H1 (cell line): ENCODE results near the gene NEURL1B. TPM values are rescaled to one million over a fixed set of nuclear protein-coding genes. Genes with fewer than 3 reads are reported as not detected.

ENCODE experiments used
- CTCF ChIA-PET: fragments of 300-600 bp; sonication (Branson Sonifier 250); formaldehyde crosslinking; loops from one replicate; lab custom pipeline; 2021; ENCODE audit not compliant: partially characterized antibody; lab: Charles Lee
- POLR2A ChIA-PET: fragments of 300-600 bp; sonication (Branson Sonifier 250); formaldehyde crosslinking; loops from one replicate; lab custom pipeline; 2021; ENCODE audit warnings: inconsistent platforms; ENCODE audit not compliant: partially characterized antibody; lab: Charles Lee
- DNase-seq, 2 experiments: peaks; one replicate each; pipeline versions ENCODE4 v3.0.0 to v3.0.0-alpha.2; 2010 to 2022; ENCODE audit warnings: low spot score in 2 of 2, low read depth in 1 of 2, mixed read lengths in 1 of 2
- FAIRE-seq: peaks from 2 replicates; lab custom pipeline; 2011; peaks lifted over from hg19 to GRCh38; lab: Jason Lieb, UNC
- H2AFZ ChIP-seq: 2 replicates; pipeline ENCODE4 v1.8.1; 2012; ENCODE audit warnings: low read length, inconsistent platforms
- H2AK5ac ChIP-seq: 2 replicates; pipeline ENCODE4 v1.6.1; 2013; ENCODE audit warnings: low read depth, low read length
- H2BK120ac ChIP-seq: replicated peaks from 2 replicates; pipeline ENCODE3; 2013; ENCODE audit warnings: low read depth, low read length, inconsistent platforms
- H2BK12ac ChIP-seq: 2 replicates; pipeline ENCODE4 v1.6.1; 2013; ENCODE audit warnings: low read depth, low read length
- H2BK15ac ChIP-seq: 2 replicates; pipeline ENCODE4 v1.6.1; 2013; ENCODE audit warnings: low read length
- H2BK20ac ChIP-seq: 2 replicates; pipeline ENCODE4 v1.6.1; 2013; ENCODE audit warnings: low read length
- H2BK5ac ChIP-seq: 2 replicates; pipeline ENCODE4 v1.6.1; 2013; ENCODE audit warnings: low read depth, low read length
- H3K14ac ChIP-seq: 2 replicates; pipeline ENCODE4 v1.6.1; 2013; ENCODE audit warnings: inconsistent platforms; ENCODE audit not compliant: insufficient read length
- H3K18ac ChIP-seq: 2 replicates; pipeline ENCODE4 v1.6.1; 2013; ENCODE audit warnings: low read length; ENCODE audit errors: extremely low read depth
- H3K23ac ChIP-seq: 2 replicates; pipeline ENCODE4 v1.6.1; 2013; ENCODE audit warnings: inconsistent platforms; ENCODE audit not compliant: insufficient read length
- H3K23me2 ChIP-seq: 2 replicates; pipeline ENCODE4 v1.6.1; 2013; ENCODE audit warnings: low read depth, low read length
- H3K27ac ChIP-seq: 2 replicates; pipeline ENCODE4 v1.6.1; 2011; ENCODE audit warnings: low read depth, low read length, inconsistent platforms
- H3K27me3 ChIP-seq, 4 experiments: replicated peaks in 1 of 4; 1 replicate in 1 of 4; 2 replicates in 3 of 4; pipeline versions ENCODE4 v1.6.1 to v1.8.1; 2011 to 2013; ENCODE audit warnings: low read length in 3 of 4, mild to moderate bottlenecking in 3 of 4, inconsistent platforms in 2 of 4, mixed read lengths in 2 of 4, moderate library complexity in 1 of 4; ENCODE audit not compliant: control insufficient read depth in 3 of 4, insufficient read depth in 3 of 4; ENCODE audit errors: extremely low read depth in 1 of 4
- H3K36me3 ChIP-seq, 4 experiments: 2 replicates each; pipeline versions ENCODE4 v1.6.1 to v1.8.1; 2011 to 2013; ENCODE audit warnings: mild to moderate bottlenecking in 4 of 4, low read length in 3 of 4, moderate library complexity in 2 of 4, control low read depth in 1 of 4, inconsistent platforms in 1 of 4; ENCODE audit not compliant: insufficient read depth in 4 of 4, control insufficient read depth in 2 of 4
- H3K4ac ChIP-seq: replicated peaks from 2 replicates; pipeline ENCODE3; 2013; ENCODE audit warnings: low read length, low read depth, mixed read lengths, inconsistent platforms; ENCODE audit not compliant: insufficient read length
- H3K4me1 ChIP-seq, 4 experiments: replicated peaks in 1 of 4; 1 replicate in 1 of 4; 2 replicates in 3 of 4; pipeline versions ENCODE4 v1.6.1 to v1.8.1; 2011 to 2013; ENCODE audit warnings: low read length in 3 of 4, inconsistent platforms in 2 of 4, mixed read lengths in 1 of 4; ENCODE audit not compliant: insufficient read depth in 4 of 4, control insufficient read depth in 3 of 4
- H3K4me2 ChIP-seq, 2 experiments: 2 replicates each; pipeline versions ENCODE4 v1.6.1 to v1.8.1; 2011 to 2013; ENCODE audit warnings: low read depth in 2 of 2, low read length in 2 of 2, control low read depth in 1 of 2, inconsistent platforms in 1 of 2, mild to moderate bottlenecking in 1 of 2; ENCODE audit not compliant: insufficient read depth in 1 of 2
- H3K4me3 ChIP-seq, 4 experiments: fragments of 200-600, 300-600 bp in 1 of 4; sonication (generic), shearing (Covaris generic), sonication (Bioruptor Twin) in 1 of 4; 2 replicates each; pipeline versions ENCODE4 v1.5.1 to v1.8.1; 2011 to 2016; ENCODE audit warnings: low read length in 4 of 4, low read depth in 3 of 4, control low read depth in 2 of 4, inconsistent platforms in 2 of 4, mild to moderate bottlenecking in 2 of 4, mixed read lengths in 1 of 4, moderate library complexity in 1 of 4; ENCODE audit not compliant: insufficient read depth in 2 of 4; ENCODE audit errors: extremely low read depth in 1 of 4
- H3K56ac ChIP-seq: replicated peaks from 2 replicates; pipeline ENCODE3; 2013; ENCODE audit warnings: low read depth, mild to moderate bottlenecking, mixed read lengths, low read length, inconsistent platforms; ENCODE audit not compliant: insufficient read length
- H3K79me1 ChIP-seq: 2 replicates; pipeline ENCODE4 v1.6.1; 2013; ENCODE audit warnings: low read depth, low read length, control low read depth
- H3K79me2 ChIP-seq, 2 experiments: 2 replicates each; pipeline versions ENCODE4 v1.6.1 to v1.8.1; 2012 to 2013; ENCODE audit warnings: low read length in 2 of 2, mild to moderate bottlenecking in 2 of 2, inconsistent platforms in 1 of 2; ENCODE audit not compliant: insufficient read depth in 2 of 2, control insufficient read depth in 1 of 2
- H3K9ac ChIP-seq, 4 experiments: replicated peaks in 1 of 4; 1 replicate in 1 of 4; 2 replicates in 3 of 4; pipeline versions ENCODE4 v1.6.1 to v1.8.1; 2011 to 2013; ENCODE audit warnings: low read depth in 3 of 4, low read length in 3 of 4, control low read depth in 2 of 4, mild to moderate bottlenecking in 2 of 4, moderate library complexity in 2 of 4, inconsistent platforms in 1 of 4; ENCODE audit errors: extremely low read depth in 1 of 4
- H3K9me3 ChIP-seq, 2 experiments: 2 replicates each; pipeline versions ENCODE4 v1.6.1 to v1.8.1; 2012 to 2013; ENCODE audit warnings: mild to moderate bottlenecking in 2 of 2, moderate library complexity in 2 of 2, control low read depth in 1 of 2, inconsistent platforms in 1 of 2, low read depth in 1 of 2, low read length in 1 of 2, mixed read lengths in 1 of 2; ENCODE audit not compliant: insufficient read depth in 2 of 2
- H4K20me1 ChIP-seq, 2 experiments: replicated peaks in 1 of 2; 2 replicates each; pipeline versions ENCODE3 to v1.8.1; 2011 to 2013; ENCODE audit warnings: inconsistent platforms in 2 of 2, low read length in 2 of 2, mild to moderate bottlenecking in 1 of 2; ENCODE audit not compliant: insufficient read depth in 2 of 2, control insufficient read depth in 1 of 2
- H4K5ac ChIP-seq: 2 replicates; pipeline ENCODE4 v1.6.1; 2013; ENCODE audit warnings: low read length, low read depth, mixed read lengths, inconsistent platforms; ENCODE audit not compliant: insufficient read length
- H4K8ac ChIP-seq: 2 replicates; pipeline ENCODE4 v1.8.0; 2013; ENCODE audit warnings: mild to moderate bottlenecking, moderate library complexity, low read length, inconsistent platforms; ENCODE audit not compliant: insufficient read depth; ENCODE audit errors: extremely low read depth
- H4K91ac ChIP-seq: replicated peaks from 2 replicates; pipeline ENCODE3; 2013; ENCODE audit warnings: low read length, mixed read lengths, inconsistent platforms; ENCODE audit not compliant: insufficient read length
- CBX5 ChIP-seq: fragments of 300-800, 300-1000 bp; sonication (generic); IDR thresholded peaks from 2 replicates; pipeline ENCODE4 v1.7.1; 2016; ENCODE audit warnings: antibody characterized with exemption, low read length, low read depth
- CEBPB ChIP-seq: IDR thresholded peaks from 2 replicates; pipeline ENCODE4 v1.6.1; 2012; ENCODE audit warnings: low read depth, low read length
- CHD2 ChIP-seq: IDR thresholded peaks from 2 replicates; pipeline ENCODE4 v1.6.1; 2012; ENCODE audit warnings: low read length, improper control_type of control experiment
- CREB1 ChIP-seq: IDR thresholded peaks from 2 replicates; pipeline ENCODE4 v1.6.1; 2012; ENCODE audit warnings: inconsistent platforms
- FOSL1 ChIP-seq: IDR thresholded peaks from 2 replicates; pipeline ENCODE4 v1.6.1; 2011; ENCODE audit warnings: mild to moderate bottlenecking, low read depth, low read length, moderate library complexity; ENCODE audit not compliant: insufficient read depth
- JUND ChIP-seq: IDR thresholded peaks from 2 replicates; pipeline ENCODE4 v1.6.1; 2011; ENCODE audit warnings: mild to moderate bottlenecking, improper control_type of control experiment, low read length
- KDM5A ChIP-seq: fragments of 200-600 bp; IDR thresholded peaks from 2 replicates; pipeline ENCODE4 v1.7.1; 2012; ENCODE audit warnings: mild to moderate bottlenecking, low read length, inconsistent platforms, mixed read lengths
- MAFK ChIP-seq: IDR thresholded peaks from 2 replicates; pipeline ENCODE4 v1.6.1; 2012; ENCODE audit warnings: low read depth, mild to moderate bottlenecking, improper control_type of control experiment, low read length
- NANOG ChIP-seq: IDR thresholded peaks from 2 replicates; pipeline ENCODE4 v1.6.1; 2011; ENCODE audit warnings: low read length, low read depth, mild to moderate bottlenecking, inconsistent platforms; ENCODE audit not compliant: insufficient read depth, poor library complexity, severe bottlenecking
- POLR2A ChIP-seq, 2 experiments: IDR thresholded peaks; 1 replicate in 1 of 2; 2 replicates in 1 of 2; pipeline ENCODE4 v1.6.1; 2011; ENCODE audit warnings: low read depth in 2 of 2, low read length in 2 of 2, mild to moderate bottlenecking in 2 of 2; ENCODE audit errors: control extremely low read depth in 1 of 2
- RNF2 ChIP-seq: fragments of 200-900, 300-1000 bp; sonication (generic); IDR thresholded peaks from 2 replicates; pipeline ENCODE4 v1.7.1; 2016; ENCODE audit warnings: borderline replicate concordance, low read depth, mild to moderate bottlenecking, antibody characterized with exemption, low read length; ENCODE audit not compliant: poor library complexity, severe bottlenecking; ENCODE audit errors: missing control alignments
- SIRT6 ChIP-seq: IDR thresholded peaks from one replicate; pipeline ENCODE4 v1.7.1; 2012; ENCODE audit warnings: low read length, inconsistent platforms
- SIX5 ChIP-seq: IDR thresholded peaks from 2 replicates; pipeline ENCODE4 v1.6.1; 2011; ENCODE audit warnings: mild to moderate bottlenecking, low read depth, low read length
- SRF ChIP-seq: IDR thresholded peaks from 2 replicates; pipeline ENCODE4 v1.6.1; 2011; ENCODE audit warnings: mild to moderate bottlenecking, low read depth, low read length, moderate library complexity
- TAF1 ChIP-seq: IDR thresholded peaks from 2 replicates; pipeline ENCODE4 v1.6.1; 2011; ENCODE audit warnings: mild to moderate bottlenecking, low read depth, low read length
- TBP ChIP-seq: IDR thresholded peaks from 2 replicates; pipeline ENCODE4 v1.6.1; 2011; ENCODE audit warnings: low read depth, low read length, improper control_type of control experiment
- WGBS, 2 experiments: shearing (Covaris generic) in 1 of 2; methylation state at CpG; one replicate each; pipeline versions ENCODE4 v1.1.6 to v1.1.7; 2013 to 2015; ENCODE audit warnings: low lambda C conversion rate in 2 of 2, mixed read lengths in 2 of 2, inconsistent platforms in 1 of 2, low coverage in 1 of 2, missing lambda C conversion rate in 1 of 2; ENCODE audit not compliant: insufficient replicate concordance in 2 of 2, insufficient coverage in 1 of 2, insufficient read length in 1 of 2; ENCODE audit errors: extremely low coverage in 1 of 2, missing lambda C conversion rate in 1 of 2; 5-methylcytosine and 5-hydroxymethylcytosine counted together
- polyA plus RNA-seq, 7 experiments: library from polyadenylated mRNA; depleted of rRNA in 3 of 7; stranded (reverse) in 5 of 7; unstranded in 2 of 7; fragments of >200 nt in 5 of 7; fragments of 200-250 nt in 2 of 7; gene quantifications; 1 replicate in 5 of 7; 2 replicates in 1 of 7; 4 replicates in 1 of 7; pipeline versions ENCODE4 v1.2.1 to v1.2.3, GENCODE V29; 2011 to 2013; ENCODE audit warnings: missing spikeins in 2 of 7, mixed read lengths in 2 of 7
- total RNA-seq: library from RNA; stranded (reverse); fragmentation: NEBNext Ultra II Directional; extraction: Animal tissue kit (Norgen Biotek cat#: 25700); gene quantifications from 2 replicates; pipeline ENCODE4 v1.2.1, GENCODE V29; 2021

NEURL1B gene
- total and polyA plus RNA-seq, 2 of the 8 experiments (the other 6 are each of a cell fraction or from before 2014, with no cell fraction given), result 3.3 to 6.1 TPM

DNA sequence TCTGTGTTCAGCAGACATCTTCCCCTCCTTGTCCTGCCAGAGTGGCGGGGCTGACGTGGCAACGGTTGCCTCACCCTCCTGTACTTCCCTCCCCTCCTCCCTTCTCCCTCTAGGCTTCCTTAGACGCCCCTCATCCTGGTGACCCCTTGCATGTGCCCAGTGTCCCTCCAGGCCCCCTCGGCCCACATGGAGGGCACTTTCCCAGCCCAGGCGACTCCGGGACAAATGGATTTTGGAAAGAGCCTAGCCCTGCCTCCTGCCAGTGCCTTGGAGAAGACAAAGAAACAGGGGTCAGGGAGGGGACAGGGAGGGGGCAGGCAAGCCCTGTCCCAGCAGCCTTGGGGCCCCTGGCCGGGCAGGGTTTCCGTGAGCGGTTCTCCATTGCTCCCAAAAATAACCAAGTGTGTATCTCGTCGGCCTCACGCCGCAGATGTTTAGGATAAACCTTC is 38.3 kb upstream of the NEURL1B start:
- Histone ChIP-seq H3K79me1 (no peaks in the 10 kb centered on the region), H2BK20ac (no peak overlapping the region), H3K18ac (no peak overlapping the region), H3K79me2 (no peaks in the 10 kb centered on the region), H3K4me3 (no peak overlapping the region), H4K5ac (no peak overlapping the region), H2BK120ac (no peak overlapping the region), H3K14ac (no peak overlapping the region), H3K4me1 (peaks cover 0 to 12% (median 4%) of the 10 kb centered on the region in 4 experiments; a peak in 4 of 7 replicates), H2BK15ac (no peak overlapping the region), H2AFZ (peak overlapping the region; percentile 68; the same call in 1 of the 2 replicates), H3K23ac (no peak overlapping the region), H4K8ac (no peak overlapping the region; the same call in 1 of the 2 replicates), H3K27me3 (no peaks in the 10 kb centered on the region; a peak in 1 of 7 replicates), H4K91ac (no peak overlapping the region), H3K9me3 (no peaks in the 10 kb centered on the region), H4K20me1 (no peaks in the 10 kb centered on the region), H3K4ac (no peak overlapping the region), H3K56ac (no peak overlapping the region), H3K4me2 (no peak overlapping the region), H3K23me2 (no peaks in the 10 kb centered on the region; the same call in 1 of the 2 replicates), H3K9ac (no peak overlapping the region), H2BK5ac (no peak overlapping the region), H3K27ac (no peak overlapping the region), H3K36me3 (no peaks in the 10 kb centered on the region), H2BK12ac (no peak overlapping the region), H2AK5ac (no peak overlapping the region)
- POLR2A ChIA-PET, result interaction anchor here (0.7 to 1.7 kb wide), 2 partner anchors 14 to 18 kb away, joined by 3 read pairs; no protein-coding TSS in a partner anchor
- CTCF ChIA-PET, result no interaction called here
- 85% methylated on average over 14 of the region's 14 CpGs; no CpG with 5 or more reads in 1 of the 2 experiments for WGBS, 2 experiments
- FAIRE-seq, result no peak
- DNase-seq, result no peak
- no peak for TF ChIP-seq TBP
- no peak for TF ChIP-seq CBX5
- no peak for TF ChIP-seq RNF2
- no peak for TF ChIP-seq CREB1
- no peak for TF ChIP-seq CEBPB
- no peak for TF ChIP-seq NANOG
- TF ChIP-seq SIRT6, result no peak
- no peak for TF ChIP-seq MAFK
- TF ChIP-seq TAF1, result no peak
- TF ChIP-seq KDM5A, result no peak
- no peak for TF ChIP-seq JUND
- TF ChIP-seq SRF, result no peak
- TF ChIP-seq SIX5, result no peak
- TF ChIP-seq POLR2A (IDR thresholded peaks at IDR 0.05; ENCODE audit: control extremely low read depth in 1 of 2, low read depth in 2 of 2, low read length in 2 of 2), result no peak
- no peak for TF ChIP-seq CHD2
- no peak for TF ChIP-seq FOSL1
